Measurements from ENCODE around the gene EZR.

DNA sequence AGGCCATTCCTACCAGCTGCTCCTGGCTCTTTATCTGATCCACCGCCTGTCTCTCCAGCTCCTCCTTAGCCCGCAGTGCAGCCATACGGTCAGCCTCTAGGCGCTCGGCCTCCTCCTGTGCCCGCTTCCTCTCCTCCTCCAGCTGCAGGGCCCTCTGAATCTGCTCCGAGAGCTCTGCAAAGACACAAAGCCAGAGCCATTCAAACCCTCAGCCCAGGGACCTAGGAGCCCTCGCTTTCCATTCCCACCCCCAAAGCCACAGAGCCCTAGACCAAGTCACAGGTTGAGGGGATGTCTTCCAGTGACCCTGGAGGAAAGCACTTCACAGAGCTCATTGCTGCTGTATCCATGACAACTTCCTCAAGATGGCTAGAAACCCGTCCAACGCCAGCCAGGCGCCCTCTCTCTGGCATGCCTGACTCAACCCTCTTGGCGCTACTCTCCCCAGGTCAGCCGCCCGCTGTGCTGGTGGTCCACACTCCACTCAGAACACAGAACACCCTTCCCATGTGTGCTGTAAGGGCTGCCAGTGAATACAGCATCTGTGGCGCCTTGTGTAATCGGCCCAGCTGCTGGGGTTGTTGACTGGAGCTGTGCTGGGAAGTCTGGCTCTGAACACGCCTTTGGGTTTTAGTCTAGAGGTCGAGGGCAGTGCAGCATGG is 49.3 kb downstream of the EZR start:
- TF ChIP-seq, protein P1, sequence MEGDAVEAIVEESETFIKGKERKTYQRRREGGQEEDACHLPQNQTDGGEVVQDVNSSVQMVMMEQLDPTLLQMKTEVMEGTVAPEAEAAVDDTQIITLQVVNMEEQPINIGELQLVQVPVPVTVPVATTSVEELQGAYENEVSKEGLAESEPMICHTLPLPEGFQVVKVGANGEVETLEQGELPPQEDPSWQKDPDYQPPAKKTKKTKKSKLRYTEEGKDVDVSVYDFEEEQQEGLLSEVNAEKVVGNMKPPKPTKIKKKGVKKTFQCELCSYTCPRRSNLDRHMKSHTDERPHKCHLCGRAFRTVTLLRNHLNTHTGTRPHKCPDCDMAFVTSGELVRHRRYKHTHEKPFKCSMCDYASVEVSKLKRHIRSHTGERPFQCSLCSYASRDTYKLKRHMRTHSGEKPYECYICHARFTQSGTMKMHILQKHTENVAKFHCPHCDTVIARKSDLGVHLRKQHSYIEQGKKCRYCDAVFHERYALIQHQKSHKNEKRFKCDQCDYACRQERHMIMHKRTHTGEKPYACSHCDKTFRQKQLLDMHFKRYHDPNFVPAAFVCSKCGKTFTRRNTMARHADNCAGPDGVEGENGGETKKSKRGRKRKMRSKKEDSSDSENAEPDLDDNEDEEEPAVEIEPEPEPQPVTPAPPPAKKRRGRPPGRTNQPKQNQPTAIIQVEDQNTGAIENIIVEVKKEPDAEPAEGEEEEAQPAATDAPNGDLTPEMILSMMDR (IDR thresholded peaks at IDR 0.05; ENCODE audit: low read length): no peak
- no peak for TF ChIP-seq EZH2phosphoT487 (IDR thresholded peaks at IDR 0.05; ENCODE audit: low read length)
